OCI-LY1 (cell line): Measurements from ENCODE around the gene SLC13A5.

Experiments used
- CTCF ChIP-seq: fragments of 200-600 bp; sonication (generic), shearing (Covaris generic); IDR thresholded peaks from 2 replicates; pipeline ENCODE4 v1.5.1; 2017; ENCODE audit warnings: mild to moderate bottlenecking, antibody characterized with exemption, low read length, moderate library complexity, mixed read lengths
- EZH2 ChIP-seq: fragments of 200-600 bp; sonication (generic), shearing (Covaris generic); IDR thresholded peaks from 2 replicates; pipeline ENCODE4 v1.8.0; 2017; ENCODE audit warnings: borderline replicate concordance, mixed run types, mild to moderate bottlenecking, antibody characterized with exemption, low read length, moderate library complexity, mixed read lengths

- TF ChIP-seq EZH2 (no peak), CTCF (no peak)
Observed at GRCh38 chr17:6711681-6712057, 1.5 kb downstream of the SLC13A5 start.
